ENCODE data around the gene KRTAP3-3. TPM values are rescaled to one million over a fixed set of nuclear protein-coding genes. Genes with fewer than 3 reads are reported as not detected.

Gene KRTAP3-3
- total RNA-seq, 1 experiment from 2014 or later = not detected

GRCh38 chr17:41013606-41014005 is 19.6 kb upstream of the KRTAP3-3 start:
- no peaks in the 10 kb centered on the region for H3K9me3 Mint-ChIP-seq
- peaks cover 14% of the 10 kb centered on the region for H3K4me1 Mint-ChIP-seq
- TF ChIP-seq AFF4 (CRISPR knock-in tag; IDR thresholded peaks at IDR 0.05; ENCODE audit: borderline replicate concordance) = no peak
- no peak for TF ChIP-seq GTF2I (CRISPR knock-in tag; conservative IDR thresholded peaks at IDR 0.05)
- no peak for TF ChIP-seq MLX (CRISPR knock-in tag; IDR thresholded peaks at IDR 0.05)
- TF ChIP-seq CREM (CRISPR knock-in tag; IDR thresholded peaks at IDR 0.05) = no peak
- no peak for TF ChIP-seq CBFB (CRISPR knock-in tag; IDR thresholded peaks at IDR 0.05; ENCODE audit: low read depth)
- H3K27me3 Mint-ChIP-seq (ENCODE audit: low read depth) = no peaks in the 10 kb centered on the region
- no peak overlapping the region for H3K4me3 Mint-ChIP-seq
- ChIA-PET POLR2A (no interaction called here), CTCF (no interaction called here)
- ATAC-seq (no peak), DNase-seq (ENCODE audit: low spot score) (no peak)
- H3K36me3 Mint-ChIP-seq = no peaks in the 10 kb centered on the region
- H3K27ac Mint-ChIP-seq = no peak overlapping the region

- DNase-seq (ENCODE audit: low spot score) = no peak
- H3K4me3 Mint-ChIP-seq = no peak overlapping the region
- H3K27me3 Mint-ChIP-seq (ENCODE audit: low read depth) = no peaks in the 10 kb centered on the region
- no peaks in the 10 kb centered on the region for H3K9me3 Mint-ChIP-seq
- no peak for ATAC-seq
- ChIA-PET POLR2A (no interaction called here), CTCF (no interaction called here)
- H3K27ac Mint-ChIP-seq = no peak overlapping the region
- H3K4me1 Mint-ChIP-seq = peaks cover 15% of the 10 kb centered on the region
- no peaks in the 10 kb centered on the region for H3K36me3 Mint-ChIP-seq
- TF ChIP-seq KAT7 (CRISPR knock-in tag; IDR thresholded peaks at IDR 0.05; ENCODE audit: borderline replicate concordance) (no peak), PREB (CRISPR knock-in tag; IDR thresholded peaks at IDR 0.05; ENCODE audit: borderline replicate concordance) (no peak), ZNF671 (CRISPR knock-in tag; IDR thresholded peaks at IDR 0.05) (no peak), ZNF512 (CRISPR knock-in tag; IDR thresholded peaks at IDR 0.05; ENCODE audit: borderline replicate concordance) (no peak), RELA (CRISPR knock-in tag; IDR thresholded peaks at IDR 0.05; ENCODE audit: borderline replicate concordance) (no peak), MXD4 (CRISPR knock-in tag; IDR thresholded peaks at IDR 0.05; ENCODE audit: borderline replicate concordance) (no peak), ATF2 (CRISPR knock-in tag; IDR thresholded peaks at IDR 0.05; ENCODE audit: borderline replicate concordance, low read depth) (no peak), NR2C2 (CRISPR knock-in tag; IDR thresholded peaks at IDR 0.05) (no peak), ZSCAN18 (CRISPR knock-in tag; IDR thresholded peaks at IDR 0.05) (no peak), AFF4 (CRISPR knock-in tag; IDR thresholded peaks at IDR 0.05; ENCODE audit: borderline replicate concordance) (no peak), TEAD1 (CRISPR knock-in tag; IDR thresholded peaks at IDR 0.05) (no peak), ZBTB43 (CRISPR knock-in tag; IDR thresholded peaks at IDR 0.05) (no peak), ELF4 (CRISPR knock-in tag; IDR thresholded peaks at IDR 0.05; ENCODE audit: low read depth) (no peak)
These were observed 19.2 kb upstream of the KRTAP3-3 start for GRCh38 chr17:41013181-41013580.

Data from WTC11 (cell line).